H9 (cell line): ENCODE data around the gene THSD4. TPM values are rescaled to one million over a fixed set of nuclear protein-coding genes. Genes with fewer than 3 reads are reported as not detected.

Source experiments
- DNase-seq: peaks from one replicate; pipeline ENCODE4 v3.0.0-alpha.2; 2017
- H2AFZ ChIP-seq: one replicate; pipeline ENCODE4 v1.6.1; 2013; ENCODE audit warnings: mild to moderate bottlenecking, low read length, control low read depth, moderate library complexity
- H2AK5ac ChIP-seq: 2 replicates; pipeline ENCODE4 v1.6.1; 2013; ENCODE audit warnings: low read length, control low read depth, mixed read lengths; ENCODE audit not compliant: insufficient read length
- H2BK120ac ChIP-seq: one replicate; pipeline ENCODE4 v1.6.1; 2013; ENCODE audit warnings: low read depth, mild to moderate bottlenecking, low read length, control low read depth, inconsistent platforms; ENCODE audit not compliant: poor library complexity, severe bottlenecking
- H2BK12ac ChIP-seq: 2 replicates; pipeline ENCODE4 v1.6.1; 2013; ENCODE audit warnings: low read length, control low read depth, mixed read lengths, low read depth; ENCODE audit not compliant: insufficient read length
- H2BK15ac ChIP-seq: 2 replicates; pipeline ENCODE4 v1.6.1; 2013; ENCODE audit warnings: low read depth, low read length, control low read depth
- H2BK20ac ChIP-seq: one replicate; pipeline ENCODE4 v1.6.1; 2013; ENCODE audit warnings: low read depth, mild to moderate bottlenecking, low read length, control low read depth, inconsistent platforms; ENCODE audit not compliant: poor library complexity, severe bottlenecking
- H2BK5ac ChIP-seq: 2 replicates; pipeline ENCODE4 v1.6.1; 2013; ENCODE audit warnings: low read length, control low read depth, mixed read lengths; ENCODE audit not compliant: insufficient read length
- H3K14ac ChIP-seq: 2 replicates; pipeline ENCODE4 v1.6.1; 2013; ENCODE audit warnings: low read length, control low read depth; ENCODE audit not compliant: insufficient read depth
- H3K18ac ChIP-seq: 2 replicates; pipeline ENCODE4 v1.6.1; 2013; ENCODE audit warnings: low read depth, mild to moderate bottlenecking, mixed read lengths, low read length, control low read depth; ENCODE audit not compliant: insufficient read length
- H3K23ac ChIP-seq: 2 replicates; pipeline ENCODE4 v1.6.1; 2013; ENCODE audit warnings: low read length, control low read depth, mixed read lengths, low read depth; ENCODE audit not compliant: insufficient read length
- H3K23me2 ChIP-seq: 2 replicates; pipeline ENCODE4 v1.6.1; 2013; ENCODE audit warnings: low read depth, mild to moderate bottlenecking, mixed read lengths, low read length, control low read depth; ENCODE audit not compliant: insufficient read length, poor library complexity, severe bottlenecking
- H3K27ac ChIP-seq: 2 replicates; pipeline ENCODE4 v1.5.1; 2013; ENCODE audit warnings: low read length, control low read depth, mixed read lengths, low read depth; ENCODE audit not compliant: insufficient read length
- H3K27me3 ChIP-seq: 2 replicates; pipeline ENCODE4 v1.6.1; 2013; ENCODE audit warnings: low read length, control low read depth, inconsistent platforms; ENCODE audit not compliant: insufficient read depth
- H3K4ac ChIP-seq: 2 replicates; pipeline ENCODE4 v1.6.1; 2013; ENCODE audit warnings: low read depth, mild to moderate bottlenecking, control low read depth, inconsistent platforms, low read length, moderate library complexity
- H3K4me1 ChIP-seq: 2 replicates; pipeline ENCODE4 v1.6.1; 2013; ENCODE audit warnings: low read length, control low read depth, inconsistent platforms; ENCODE audit not compliant: insufficient read depth
- H3K4me2 ChIP-seq: 2 replicates; pipeline ENCODE4 v1.6.1; 2013; ENCODE audit warnings: low read length, control low read depth, mixed read lengths; ENCODE audit not compliant: insufficient read length, insufficient read depth
- H3K56ac ChIP-seq: 2 replicates; pipeline ENCODE4 v1.6.1; 2013; ENCODE audit warnings: low read depth, mild to moderate bottlenecking, mixed read lengths, low read length, control low read depth; ENCODE audit not compliant: insufficient read length
- H3K79me1 ChIP-seq: 2 replicates; pipeline ENCODE4 v1.6.1; 2013; ENCODE audit warnings: low read depth, mild to moderate bottlenecking, moderate library complexity, low read length, control low read depth, inconsistent platforms; ENCODE audit not compliant: insufficient read depth, poor library complexity, severe bottlenecking
- H3K79me2 ChIP-seq: 2 replicates; pipeline ENCODE4 v1.6.1; 2013; ENCODE audit warnings: low read length, control low read depth, inconsistent platforms; ENCODE audit not compliant: insufficient read depth
- H3K9ac ChIP-seq: 2 replicates; pipeline ENCODE4 v1.6.1; 2013; ENCODE audit warnings: low read length, control low read depth, mixed read lengths; ENCODE audit not compliant: insufficient read length; ENCODE audit errors: extremely low read depth
- H3K9me3 ChIP-seq: one replicate; pipeline ENCODE4 v1.6.1; 2013; ENCODE audit warnings: low read depth, low read length, inconsistent platforms; ENCODE audit not compliant: control insufficient read depth
- H3T11ph ChIP-seq: one replicate; pipeline ENCODE4 v1.6.1; 2013; ENCODE audit warnings: mild to moderate bottlenecking, low read length, control low read depth, inconsistent platforms
- H4K20me1 ChIP-seq: one replicate; pipeline ENCODE4 v1.6.1; 2013; ENCODE audit not compliant: control insufficient read depth, insufficient read length, insufficient read depth
- H4K5ac ChIP-seq: 2 replicates; pipeline ENCODE4 v1.6.1; 2013; ENCODE audit warnings: low read depth, mild to moderate bottlenecking, mixed read lengths, low read length, control low read depth; ENCODE audit not compliant: insufficient read length
- H4K8ac ChIP-seq: replicated peaks from 2 replicates; pipeline ENCODE4 v1.6.1; 2013; ENCODE audit warnings: low read length, control low read depth, mixed read lengths, low read depth; ENCODE audit not compliant: insufficient read length
- H4K91ac ChIP-seq: 2 replicates; pipeline ENCODE4 v1.6.1; 2013; ENCODE audit warnings: low read depth, mild to moderate bottlenecking, moderate library complexity, mixed read lengths, low read length, control low read depth; ENCODE audit not compliant: insufficient read length
- H3K27ac Mint-ChIP-seq, 3 experiments: 2 replicates in 2 of 3; 3 replicates in 1 of 3; pipeline ENCODE4 v1.8.0; 2020 to 2021; ENCODE audit warnings: mixed read lengths in 3 of 3, mild to moderate bottlenecking in 1 of 3, moderate library complexity in 1 of 3
- H3K27me3 Mint-ChIP-seq: 2 replicates; pipeline ENCODE4 v1.8.0; 2021; ENCODE audit warnings: low read depth, mild to moderate bottlenecking, moderate library complexity, mixed read lengths
- H3K36me3 Mint-ChIP-seq, 3 experiments: 2 replicates in 2 of 3; 3 replicates in 1 of 3; pipeline ENCODE4 v1.8.0; 2020 to 2021; ENCODE audit warnings: low read depth in 3 of 3, mixed read lengths in 3 of 3; ENCODE audit not compliant: insufficient read depth in 1 of 3
- H3K4me1 Mint-ChIP-seq, 2 experiments: 2 replicates each; pipeline ENCODE4 v1.8.0; 2020; ENCODE audit warnings: mixed read lengths in 2 of 2
- H3K4me3 Mint-ChIP-seq, 2 experiments: 2 replicates in 1 of 2; 3 replicates in 1 of 2; pipeline ENCODE4 v1.8.0; 2020 to 2021; ENCODE audit warnings: mild to moderate bottlenecking in 2 of 2, mixed read lengths in 2 of 2, moderate library complexity in 1 of 2
- H3K9me3 Mint-ChIP-seq, 2 experiments: 2 replicates in 1 of 2; 3 replicates in 1 of 2; pipeline ENCODE4 v1.8.0; 2020; ENCODE audit warnings: mild to moderate bottlenecking in 2 of 2, mixed read lengths in 2 of 2, moderate library complexity in 1 of 2
- WGBS: extraction: QIAGEN DNeasy Blood & Tissue Kit; methylation state at CpG from one replicate; pipeline ENCODE4 v1.1.7; 2013; ENCODE audit warnings: missing lambda C conversion rate, low lambda C conversion rate, mixed read lengths; ENCODE audit not compliant: insufficient read length; ENCODE audit errors: extremely low coverage; 5-methylcytosine and 5-hydroxymethylcytosine counted together
- total RNA-seq: library from RNA; stranded (reverse); gene quantifications from 2 replicates; pipeline ENCODE4 v1.2.1, GENCODE V29; 2021
- TF ChIP-seq, protein P1 (sequence below): fragments of 200-600 bp; sonication (generic); conservative IDR thresholded peaks from 3 replicates; pipeline ENCODE4 v1.8.0; 2021; ENCODE audit warnings: antibody characterized with exemption, mild to moderate bottlenecking

The THSD4 gene
- total RNA-seq, 1 experiment from 2014 or later, result 5.5 TPM

GRCh38 chr15:71440489-71441110 lies 325.3 kb downstream of the THSD4 start:
- H3K27me3 Mint-ChIP-seq, result peaks cover 3% of the 10 kb centered on the region
- H3K27ac ChIP-seq, result no peak overlapping the region

More at GRCh38 chr15:71440489-71441110, 325.3 kb downstream of the THSD4 start:
- Histone ChIP-seq H3K9ac (no peak overlapping the region), H2BK20ac (no peak overlapping the region), H2BK120ac (no peak overlapping the region), H3T11ph (no peak overlapping the region), H3K9me3 (no peaks in the 10 kb centered on the region), H2BK12ac (no peak overlapping the region), H2AFZ (no peak overlapping the region), H3K56ac (no peak overlapping the region), H4K5ac (no peak overlapping the region), H4K91ac (no peak overlapping the region), H2BK5ac (no peak overlapping the region), H3K4me2 (no peak overlapping the region), H2BK15ac (no peak overlapping the region), H3K23ac (no peak overlapping the region), H3K79me2 (no peaks in the 10 kb centered on the region), H3K4me1 (no peaks in the 10 kb centered on the region), H3K18ac (no peak overlapping the region), H2AK5ac (no peak overlapping the region), H3K27me3 (no peaks in the 10 kb centered on the region), H4K8ac (no peak overlapping the region), H3K14ac (no peak overlapping the region), H4K20me1 (no peaks in the 10 kb centered on the region), H3K4ac (no peak overlapping the region), H3K79me1 (no peaks in the 10 kb centered on the region), H3K23me2 (no peaks in the 10 kb centered on the region)
- no peak overlapping the region for H3K27ac Mint-ChIP-seq
- no peak for DNase-seq
- H3K4me1 Mint-ChIP-seq, result peaks cover 17 to 18% of the 10 kb centered on the region in 2 experiments
- no CpG with 5 or more reads among the region's 3 CpGs for WGBS
- H3K9me3 Mint-ChIP-seq, result no peaks in the 10 kb centered on the region
- H3K36me3 Mint-ChIP-seq, result peaks cover 0 to 3% (median 3%) of the 10 kb centered on the region in 3 experiments; a peak in 2 of 7 replicates
- TF ChIP-seq, protein P1, sequence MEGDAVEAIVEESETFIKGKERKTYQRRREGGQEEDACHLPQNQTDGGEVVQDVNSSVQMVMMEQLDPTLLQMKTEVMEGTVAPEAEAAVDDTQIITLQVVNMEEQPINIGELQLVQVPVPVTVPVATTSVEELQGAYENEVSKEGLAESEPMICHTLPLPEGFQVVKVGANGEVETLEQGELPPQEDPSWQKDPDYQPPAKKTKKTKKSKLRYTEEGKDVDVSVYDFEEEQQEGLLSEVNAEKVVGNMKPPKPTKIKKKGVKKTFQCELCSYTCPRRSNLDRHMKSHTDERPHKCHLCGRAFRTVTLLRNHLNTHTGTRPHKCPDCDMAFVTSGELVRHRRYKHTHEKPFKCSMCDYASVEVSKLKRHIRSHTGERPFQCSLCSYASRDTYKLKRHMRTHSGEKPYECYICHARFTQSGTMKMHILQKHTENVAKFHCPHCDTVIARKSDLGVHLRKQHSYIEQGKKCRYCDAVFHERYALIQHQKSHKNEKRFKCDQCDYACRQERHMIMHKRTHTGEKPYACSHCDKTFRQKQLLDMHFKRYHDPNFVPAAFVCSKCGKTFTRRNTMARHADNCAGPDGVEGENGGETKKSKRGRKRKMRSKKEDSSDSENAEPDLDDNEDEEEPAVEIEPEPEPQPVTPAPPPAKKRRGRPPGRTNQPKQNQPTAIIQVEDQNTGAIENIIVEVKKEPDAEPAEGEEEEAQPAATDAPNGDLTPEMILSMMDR, result peak; percentile 72
- no peak overlapping the region for H3K4me3 Mint-ChIP-seq
